Islet of Langerhans (tissue), 1 donor: ENCODE measurements around the gene PRUNE2.
"Not testable (repeated sequence)": the region's sequence is repeated elsewhere in the genome, so short reads cannot be mapped to it uniquely, and the experiment has no call there.

Experiments
- FAIRE-seq: peaks from one replicate; lab custom pipeline; 2011; peaks lifted over from hg19 to GRCh38; lab: Jason Lieb, UNC

PRUNE2 gene

GRCh38 chr9:76598981-76599380 is 306.9 kb downstream of the PRUNE2 start:
- no peak for FAIRE-seq

DNA sequence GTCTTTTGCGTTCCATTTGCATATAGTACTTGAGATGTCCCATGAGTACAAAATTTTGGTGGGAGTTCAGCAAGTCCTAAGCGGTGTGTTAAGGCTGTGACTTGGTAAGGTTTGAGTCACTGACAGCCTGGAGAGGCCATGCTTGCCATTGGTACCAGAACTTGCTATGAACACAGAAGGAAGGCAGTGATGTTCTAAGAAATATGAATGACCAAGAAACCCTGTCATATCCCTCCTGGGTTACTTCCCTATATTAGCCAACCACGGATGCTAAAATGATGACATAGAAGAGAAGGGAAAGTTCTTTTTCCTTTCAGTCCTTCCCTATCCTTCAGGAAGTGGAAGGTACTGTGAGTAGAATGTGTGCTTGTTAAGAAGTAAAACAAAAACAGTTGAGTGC is 310.3 kb downstream of the PRUNE2 start:
- FAIRE-seq, result no peak

DNA sequence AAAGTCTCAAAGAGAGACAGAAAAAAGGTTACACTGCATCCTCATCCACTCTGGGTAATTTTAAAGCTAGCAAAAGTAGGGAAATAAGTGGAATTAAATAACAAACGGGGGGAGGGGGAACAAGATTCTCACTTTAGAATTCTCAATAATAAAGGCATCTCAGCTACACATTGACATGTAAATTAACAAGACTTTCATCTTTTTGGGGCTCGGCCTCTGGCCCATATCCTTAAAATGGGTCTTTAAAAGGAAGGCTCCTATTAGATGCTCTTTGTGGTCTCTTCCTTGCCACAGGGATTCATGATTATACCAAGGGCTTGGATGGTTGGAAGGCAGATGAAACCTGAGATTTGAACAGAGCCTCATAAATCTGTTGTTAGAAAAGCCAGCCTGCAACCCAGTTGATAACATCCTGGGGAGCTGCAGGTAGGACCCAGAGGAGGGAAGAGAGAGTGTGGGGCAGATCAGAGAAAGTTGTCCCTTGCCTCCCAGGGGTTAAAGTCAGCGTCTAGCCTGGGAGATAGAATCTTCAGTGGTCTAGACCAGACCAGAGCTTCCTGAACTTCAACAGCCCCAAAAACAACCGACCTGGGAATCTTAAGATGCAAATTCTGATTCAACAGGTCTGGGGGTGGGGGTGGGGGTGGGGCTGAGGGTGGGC is 311.0 kb downstream of the PRUNE2 start:
- FAIRE-seq, result no peak

- not testable (repeated sequence) for FAIRE-seq
Measured at GRCh38 chr9:76593961-76594735, 311.8 kb downstream of the PRUNE2 start.

DNA sequence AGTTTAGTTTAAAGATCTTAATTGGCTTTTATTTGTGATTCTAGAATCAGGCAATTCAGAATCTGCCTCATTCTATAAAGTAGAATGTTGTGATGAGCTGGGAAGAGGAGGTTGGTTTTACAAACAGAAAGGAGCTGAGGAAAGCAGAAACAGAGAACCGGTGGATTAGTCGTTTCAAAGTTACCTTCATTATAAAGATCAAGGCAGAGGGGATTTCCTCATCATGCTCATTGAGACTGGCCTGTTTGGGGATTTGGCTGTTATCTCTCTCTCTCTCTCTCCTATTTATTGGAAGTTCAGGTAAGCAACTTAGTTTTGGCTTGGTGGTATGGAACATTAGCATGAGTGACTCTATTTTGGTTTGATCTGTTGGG is 313.0 kb downstream of the PRUNE2 start:
- peak; percentile 5 for FAIRE-seq

DNA sequence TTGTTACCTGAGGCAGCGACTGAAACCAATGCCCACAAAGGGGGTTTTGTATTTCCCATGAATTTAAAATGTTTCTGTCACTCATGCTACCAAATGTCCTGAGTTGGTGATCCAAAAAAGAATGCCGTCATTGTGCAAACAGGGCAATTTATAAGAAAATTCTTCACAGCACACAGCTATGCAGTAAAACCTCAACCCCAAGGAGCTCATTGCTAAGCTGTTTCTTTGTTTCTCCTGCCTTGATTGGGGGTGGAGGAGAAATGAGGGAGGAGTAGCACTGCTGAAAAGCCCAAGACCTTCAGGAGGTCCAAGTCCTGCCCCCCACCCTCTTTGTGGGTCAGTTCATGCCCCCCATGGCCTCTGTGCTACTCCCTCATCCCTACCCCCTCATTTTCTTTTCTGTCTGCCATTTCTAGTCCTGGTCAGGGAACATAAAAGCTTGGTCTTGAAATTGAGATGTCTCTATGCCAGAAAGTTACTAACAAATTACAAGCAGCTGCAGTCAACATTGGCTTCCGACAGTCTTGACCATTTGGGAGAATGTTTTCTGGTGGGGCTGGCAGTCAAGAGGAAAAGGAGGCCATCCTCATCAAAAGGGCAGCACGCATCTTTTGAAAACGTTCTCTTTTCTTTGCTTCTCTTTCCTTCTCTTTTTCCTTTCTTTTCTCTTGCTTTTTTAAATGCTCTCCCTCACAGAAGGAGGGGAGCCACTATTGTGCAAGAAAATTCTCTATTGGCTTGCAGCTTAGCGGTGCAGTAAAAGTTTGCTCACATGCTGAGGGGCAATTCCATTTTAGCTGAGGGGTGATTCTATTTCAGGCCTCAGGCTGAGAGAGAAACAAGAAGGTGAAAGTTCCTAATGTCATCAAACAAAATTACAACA is 313.6 kb downstream of the PRUNE2 start:
- FAIRE-seq, result no peak

DNA sequence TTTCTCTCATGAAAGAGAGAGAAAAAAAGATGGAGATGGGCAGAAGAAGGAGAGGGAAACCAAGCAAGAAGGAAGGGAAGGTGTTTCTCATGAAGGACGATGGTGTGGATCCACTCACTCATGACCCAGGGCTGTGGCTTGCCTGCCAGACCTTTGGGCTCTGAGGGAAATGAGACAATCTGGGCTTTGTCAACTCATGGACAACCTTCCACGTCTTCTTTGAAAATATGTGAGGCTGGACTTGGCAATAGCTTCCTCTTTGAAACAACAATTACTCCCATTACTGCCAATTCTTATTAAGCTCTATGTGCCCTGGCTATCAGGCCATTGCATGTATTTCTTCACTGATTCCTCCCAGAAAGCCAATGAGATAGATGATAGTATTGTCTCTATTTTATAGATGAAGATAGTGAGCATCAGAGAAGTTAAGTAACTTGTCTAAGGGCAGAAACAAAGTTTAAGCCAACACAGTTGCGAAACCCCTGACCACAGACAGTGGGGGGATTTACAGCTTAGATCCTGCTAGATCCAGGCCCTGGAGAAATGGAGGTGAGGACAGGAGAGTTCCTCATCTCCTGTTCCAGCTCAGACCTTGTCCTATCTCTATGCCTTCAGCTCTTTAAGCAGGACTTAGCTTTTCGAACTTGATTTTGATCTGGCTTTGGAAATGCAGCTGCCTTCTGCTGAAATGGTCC is 314.5 kb downstream of the PRUNE2 start:
- no peak for FAIRE-seq

DNA sequence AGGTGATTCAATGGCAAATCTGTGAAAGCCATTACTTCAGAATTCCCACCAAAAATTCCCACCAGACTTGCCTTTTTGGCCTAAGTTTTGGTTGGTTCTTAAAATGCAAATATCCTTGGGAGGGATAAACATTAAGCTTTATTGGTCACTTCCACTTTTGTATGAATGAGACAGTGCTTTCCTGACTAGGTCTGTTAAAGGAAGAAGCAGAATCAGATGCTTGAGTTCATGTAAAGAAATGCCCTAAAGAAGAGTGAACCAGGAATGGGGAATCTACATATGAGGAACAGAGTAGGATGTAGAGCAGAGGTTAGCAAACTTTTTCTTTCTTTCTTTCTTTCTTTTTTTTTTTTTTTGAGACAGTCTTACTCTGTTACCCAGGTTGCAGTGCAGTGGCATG is 317.6 kb downstream of the PRUNE2 start:
- no peak for FAIRE-seq

DNA sequence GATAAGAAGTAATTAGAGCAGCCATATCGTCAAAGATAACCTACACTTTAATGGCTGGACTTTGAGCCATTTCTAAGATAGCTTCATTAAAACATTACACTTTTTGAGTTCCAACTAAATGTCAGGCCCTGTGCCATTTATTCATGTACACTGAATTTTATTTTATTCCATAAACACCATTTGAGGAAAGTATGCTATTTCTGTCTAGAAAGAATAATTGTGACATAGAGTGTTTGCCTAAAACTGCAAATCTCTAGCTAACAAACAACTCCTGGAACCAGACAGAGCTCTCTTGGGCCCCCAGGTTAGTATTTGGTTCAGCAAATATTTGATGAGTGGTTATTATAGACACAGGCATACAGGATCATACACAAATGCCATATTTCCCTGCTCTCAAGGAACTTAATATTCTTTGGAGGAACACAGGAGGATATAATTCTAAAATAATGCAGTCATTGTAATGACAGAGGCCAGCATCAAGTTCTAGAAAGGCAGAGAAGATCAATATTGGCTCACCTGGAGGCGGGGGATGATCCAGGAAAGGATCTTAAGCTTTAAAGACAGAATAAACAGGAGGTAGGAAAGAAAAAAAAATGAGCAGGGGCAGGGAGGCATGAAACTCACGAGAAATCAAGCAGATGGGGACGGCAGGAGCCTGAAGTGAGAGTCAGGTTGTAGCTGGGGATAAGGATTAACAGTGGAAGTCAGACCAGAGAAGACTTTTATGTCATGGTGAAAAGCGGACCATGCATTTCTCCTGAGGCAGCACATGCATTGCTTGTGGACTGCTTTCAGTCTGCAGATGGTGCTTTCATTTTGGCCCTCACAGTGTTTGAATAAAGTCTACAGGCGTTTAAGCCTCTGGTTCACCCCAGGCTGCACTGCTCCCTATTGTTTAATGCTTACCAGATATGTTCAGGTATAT is 319.3 kb downstream of the PRUNE2 start:
- FAIRE-seq, result peak; percentile 90

DNA sequence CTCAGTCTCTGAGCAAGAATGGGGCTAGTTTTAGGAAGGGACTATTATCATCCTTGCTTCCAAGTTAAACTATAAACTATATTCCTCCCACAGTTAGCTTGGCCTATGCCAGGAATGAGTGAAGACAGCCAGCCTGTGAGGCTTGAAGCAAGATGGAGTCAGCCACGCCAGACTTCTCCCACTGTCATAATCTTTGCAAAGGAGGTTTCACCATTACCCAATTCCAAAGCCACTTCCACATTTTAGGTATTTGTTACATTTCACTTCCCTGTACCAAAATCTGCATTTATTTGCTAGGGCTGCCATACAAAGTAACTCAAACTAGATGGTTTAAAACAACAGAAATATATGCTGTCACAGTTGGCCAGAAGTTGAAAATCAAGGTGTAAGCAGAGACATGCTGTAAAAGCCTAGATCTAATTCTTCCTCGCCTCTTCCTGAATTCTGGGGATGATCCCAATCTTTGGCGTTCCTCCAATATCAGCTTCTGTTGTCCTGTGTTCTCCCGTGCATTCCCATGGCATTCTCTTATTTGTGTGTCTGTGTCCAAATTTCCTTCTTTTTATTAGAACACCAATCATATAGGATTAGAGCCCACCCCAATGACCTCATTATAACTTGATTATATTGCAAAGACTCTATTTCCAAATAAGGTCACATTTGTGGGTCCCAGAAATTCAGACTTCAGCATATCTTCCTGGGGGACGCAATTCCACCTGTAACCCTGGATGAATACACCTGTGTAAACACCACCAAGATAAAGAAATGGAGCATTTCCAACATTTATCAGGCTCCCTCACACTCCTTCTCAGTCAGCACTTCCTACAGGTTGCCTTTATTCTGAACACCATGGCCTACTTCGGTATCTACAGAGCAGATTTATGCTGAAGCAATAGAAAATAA is 320.2 kb downstream of the PRUNE2 start:
- FAIRE-seq, result peak; percentile 64

GRCh38 chr9:76583256-76583655 is 322.7 kb downstream of the PRUNE2 start:
- FAIRE-seq, result no peak

DNA sequence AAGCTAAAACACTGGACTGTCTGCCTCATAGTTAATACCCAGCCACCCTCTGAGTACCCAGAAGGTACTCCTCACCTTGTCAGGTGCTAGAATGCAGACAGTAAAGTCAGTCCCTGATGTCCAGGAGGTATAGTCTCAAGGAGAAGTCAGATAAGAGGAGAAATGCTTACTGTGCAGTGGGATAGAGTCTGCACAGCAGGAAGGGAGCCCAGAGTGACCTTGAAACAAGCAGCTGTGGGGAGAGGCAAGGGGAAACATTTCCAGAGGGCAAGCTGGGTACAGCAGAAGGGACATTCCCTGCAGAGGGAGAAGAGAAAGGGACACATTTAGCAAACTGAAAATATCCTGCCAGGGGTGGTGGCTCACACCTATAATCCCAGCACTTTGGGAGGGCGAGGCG is 324.2 kb downstream of the PRUNE2 start:
- FAIRE-seq, result no peak

GRCh38 chr9:76580820-76581219 is 325.1 kb downstream of the PRUNE2 start:
- no peak for FAIRE-seq

DNA sequence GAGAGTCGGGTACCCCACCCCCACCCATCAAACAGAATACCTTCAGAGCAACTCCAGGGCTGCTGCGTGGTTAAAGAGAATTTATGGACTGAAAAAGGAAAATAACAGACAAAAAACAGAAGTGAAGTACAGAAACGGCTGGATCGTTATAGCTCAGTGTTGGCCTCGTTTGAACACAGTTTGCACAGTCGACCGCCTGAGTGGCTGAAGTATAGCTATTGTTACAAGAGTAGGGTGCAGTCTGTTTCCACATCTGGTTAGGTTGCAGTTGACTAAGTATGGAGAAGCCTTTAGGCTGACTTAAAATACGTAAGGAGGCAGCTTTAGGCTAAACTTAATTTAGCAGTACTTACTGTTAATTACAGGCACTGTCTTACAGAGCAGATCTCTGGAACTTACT is 325.7 kb downstream of the PRUNE2 start:
- FAIRE-seq, result no peak

GRCh38 chr9:76576344-76576743 is 329.6 kb downstream of the PRUNE2 start:
- FAIRE-seq, result no peak

DNA sequence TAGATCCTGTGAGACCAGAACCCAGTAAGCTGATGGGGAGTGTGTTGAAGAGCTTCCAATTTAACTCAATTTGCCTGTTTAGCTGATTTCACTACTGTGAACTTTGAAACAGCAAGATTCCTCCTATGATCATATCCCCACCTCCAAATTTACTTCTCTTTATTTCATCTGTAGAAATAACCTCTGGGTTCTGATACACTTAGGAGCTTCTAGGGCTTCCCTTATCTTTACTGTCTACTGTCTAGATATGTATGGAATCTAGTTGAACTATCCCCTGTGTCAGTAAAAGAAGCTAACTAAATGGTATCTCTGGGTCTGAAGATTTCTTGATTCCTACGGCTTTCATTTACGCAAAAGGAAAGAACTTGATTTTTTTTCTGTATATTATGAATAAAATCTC is 330.2 kb downstream of the PRUNE2 start:
- no peak for FAIRE-seq

DNA sequence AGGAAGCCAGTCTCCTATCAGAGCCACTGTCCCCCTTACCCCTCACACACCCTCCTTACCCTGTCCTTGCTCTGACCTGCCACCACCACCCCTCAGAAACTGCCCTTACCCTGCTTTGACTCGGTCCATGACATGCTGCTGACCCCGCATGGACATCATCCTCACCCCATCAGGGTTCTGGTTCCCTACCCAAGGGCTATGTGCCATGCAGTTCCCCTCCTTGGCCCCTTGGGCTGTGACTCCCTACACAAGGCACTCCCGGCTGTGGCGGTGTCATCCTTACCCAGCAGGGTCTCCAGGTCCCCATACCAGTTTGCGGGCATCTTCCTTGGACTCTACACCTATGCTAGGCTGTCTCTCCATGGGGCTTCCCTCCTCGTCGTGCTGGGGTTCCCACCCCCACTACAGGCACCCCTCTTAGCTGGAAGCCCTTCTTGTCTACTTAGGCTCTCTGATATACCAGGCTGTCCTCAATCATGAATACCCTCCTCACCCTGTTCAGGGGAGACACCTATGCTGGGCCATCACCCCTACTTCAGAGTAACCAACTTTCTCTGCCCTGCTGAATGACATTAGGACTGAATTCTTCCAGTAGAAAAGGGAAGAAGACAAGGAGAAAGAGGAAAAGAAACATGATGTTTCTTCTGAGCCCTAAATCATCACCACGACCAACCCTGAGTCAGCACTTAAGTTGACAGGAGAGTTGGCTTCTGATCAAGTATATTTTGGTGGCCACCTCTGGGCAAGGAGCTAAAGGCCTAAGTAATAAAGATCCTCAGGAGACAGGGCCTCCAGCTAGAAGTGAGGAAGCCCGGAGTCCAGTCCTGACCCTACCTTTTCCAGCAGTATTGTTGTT is 331.8 kb downstream of the PRUNE2 start:
- no peak for FAIRE-seq

GRCh38 chr9:76573408-76573807 is 332.5 kb downstream of the PRUNE2 start:
- FAIRE-seq, result no peak

DNA sequence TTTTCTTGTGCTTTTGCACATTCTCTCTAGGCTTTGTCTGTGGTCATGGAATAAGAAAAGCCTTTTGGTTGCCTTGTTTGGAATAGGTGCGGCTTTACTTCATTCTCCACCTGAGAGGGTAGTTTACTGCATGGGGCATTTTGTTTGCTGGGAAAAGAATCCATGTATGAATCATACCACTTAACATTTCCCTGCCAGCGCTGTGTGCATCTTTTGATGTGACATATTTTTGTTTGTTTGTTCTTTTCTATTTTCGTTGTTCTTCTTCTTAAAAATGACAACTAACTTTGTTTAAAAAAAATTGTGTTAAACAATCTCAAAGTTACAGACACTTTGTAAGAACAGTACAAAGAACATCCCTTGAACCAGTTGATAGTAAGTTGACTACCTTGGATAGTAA is 333.8 kb downstream of the PRUNE2 start:
- no peak for FAIRE-seq
